ENCODE measurements around the gene MAPKBP1.
A peak's percentile ranks its signal among the peaks of the same experiment; 100 is the strongest.

MAPKBP1 gene

GRCh38 chr15:41810651-41811431 lies 36.6 kb downstream of the MAPKBP1 start:
- no peak for DNase-seq

- DNase-seq = peak; percentile 26
Observed at GRCh38 chr15:41811432-41812195, 37.3 kb downstream of the MAPKBP1 start.

- DNase-seq = no peak
Observed at GRCh38 chr15:41812820-41813375, 38.6 kb downstream of the MAPKBP1 start.

GRCh38 chr15:41813426-41813825 lies 39.1 kb downstream of the MAPKBP1 start:
- no peak for DNase-seq

GRCh38 chr15:41814534-41814933 lies 40.2 kb downstream of the MAPKBP1 start:
- DNase-seq = no peak

- no peak for DNase-seq
Observed at GRCh38 chr15:41816788-41817187, 42.5 kb downstream of the MAPKBP1 start.

GRCh38 chr15:41817327-41817726 lies 43.0 kb downstream of the MAPKBP1 start:
- no peak for DNase-seq

- DNase-seq = no peak
Observed at GRCh38 chr15:41817781-41818180, 43.5 kb downstream of the MAPKBP1 start.

GRCh38 chr15:41819455-41820050 lies 45.3 kb downstream of the MAPKBP1 start:
- no peak for DNase-seq

- no peak for DNase-seq
Observed at GRCh38 chr15:41820791-41821423, 46.6 kb downstream of the MAPKBP1 start.

GRCh38 chr15:41821831-41822230 lies 47.5 kb downstream of the MAPKBP1 start:
- no peak for DNase-seq

GRCh38 chr15:41822471-41822870 lies 48.2 kb downstream of the MAPKBP1 start:
- no peak for DNase-seq

- DNase-seq = no peak
Observed at GRCh38 chr15:41822957-41823356, 48.7 kb downstream of the MAPKBP1 start.

GRCh38 chr15:41823502-41823901 lies 49.2 kb downstream of the MAPKBP1 start:
- DNase-seq = no peak

- DNase-seq = no peak
Observed at GRCh38 chr15:41824062-41824745, 49.9 kb downstream of the MAPKBP1 start.

- no peak for DNase-seq
Observed at GRCh38 chr15:41825145-41825544, 50.9 kb downstream of the MAPKBP1 start.

GRCh38 chr15:41825572-41826535 lies 51.6 kb downstream of the MAPKBP1 start:
- DNase-seq = no peak

- peak; percentile 37 for DNase-seq
Observed at GRCh38 chr15:41827290-41827879, 53.1 kb downstream of the MAPKBP1 start.

GRCh38 chr15:41827880-41828806 lies 53.9 kb downstream of the MAPKBP1 start, which contains the start of gene JMJD7:
JMJD7 (plus strand) TSS chr15:41828092; CDS start chr15:41828125, 33 bp downstream.
- peak; percentile 80 for DNase-seq

- DNase-seq = no peak
Observed at GRCh38 chr15:41828807-41829141, 54.5 kb downstream of the MAPKBP1 start.

Measured in NCI-H146 (cell line).